H1 (cell line): Measurements from ENCODE around the gene CLEC14A. TPM values are rescaled to one million over a fixed set of nuclear protein-coding genes. Genes with fewer than 3 reads are reported as not detected.

Source experiments
- MAFK ChIP-seq: IDR thresholded peaks from 2 replicates; pipeline ENCODE4 v1.6.1; 2012; ENCODE audit warnings: low read depth, mild to moderate bottlenecking, improper control_type of control experiment, low read length
- polyA plus RNA-seq, 7 experiments: library from polyadenylated mRNA; depleted of rRNA in 3 of 7; stranded (reverse) in 5 of 7; unstranded in 2 of 7; fragments of >200 nt in 5 of 7; fragments of 200-250 nt in 2 of 7; gene quantifications; 1 replicate in 5 of 7; 2 replicates in 1 of 7; 4 replicates in 1 of 7; pipeline versions ENCODE4 v1.2.1 to v1.2.3, GENCODE V29; 2011 to 2013; ENCODE audit warnings: missing spikeins in 2 of 7, mixed read lengths in 2 of 7
- total RNA-seq: library from RNA; stranded (reverse); fragmentation: NEBNext Ultra II Directional; extraction: Animal tissue kit (Norgen Biotek cat#: 25700); gene quantifications from 2 replicates; pipeline ENCODE4 v1.2.1, GENCODE V29; 2021
- TF ChIP-seq, protein P1 (sequence below), 3 experiments: IDR thresholded peaks; 1 replicate in 2 of 3; 2 replicates in 1 of 3; pipeline versions ENCODE4 v1.5.1 to v1.6.1; 2011; ENCODE audit warnings: low read length in 3 of 3, mild to moderate bottlenecking in 3 of 3, inconsistent platforms in 2 of 3, low read depth in 1 of 3, moderate library complexity in 1 of 3; ENCODE audit not compliant: insufficient read depth in 1 of 3; ENCODE audit errors: control extremely low read depth in 1 of 3

CLEC14A gene
- total and polyA plus RNA-seq, 2 of the 8 experiments (the other 6 are each of a cell fraction or from before 2014, with no cell fraction given) = 0.09 to 0.13 TPM

GRCh38 chr14:38225946-38226345, 29.9 kb downstream of the CLEC14A start (continued):
- TF ChIP-seq, protein P1, sequence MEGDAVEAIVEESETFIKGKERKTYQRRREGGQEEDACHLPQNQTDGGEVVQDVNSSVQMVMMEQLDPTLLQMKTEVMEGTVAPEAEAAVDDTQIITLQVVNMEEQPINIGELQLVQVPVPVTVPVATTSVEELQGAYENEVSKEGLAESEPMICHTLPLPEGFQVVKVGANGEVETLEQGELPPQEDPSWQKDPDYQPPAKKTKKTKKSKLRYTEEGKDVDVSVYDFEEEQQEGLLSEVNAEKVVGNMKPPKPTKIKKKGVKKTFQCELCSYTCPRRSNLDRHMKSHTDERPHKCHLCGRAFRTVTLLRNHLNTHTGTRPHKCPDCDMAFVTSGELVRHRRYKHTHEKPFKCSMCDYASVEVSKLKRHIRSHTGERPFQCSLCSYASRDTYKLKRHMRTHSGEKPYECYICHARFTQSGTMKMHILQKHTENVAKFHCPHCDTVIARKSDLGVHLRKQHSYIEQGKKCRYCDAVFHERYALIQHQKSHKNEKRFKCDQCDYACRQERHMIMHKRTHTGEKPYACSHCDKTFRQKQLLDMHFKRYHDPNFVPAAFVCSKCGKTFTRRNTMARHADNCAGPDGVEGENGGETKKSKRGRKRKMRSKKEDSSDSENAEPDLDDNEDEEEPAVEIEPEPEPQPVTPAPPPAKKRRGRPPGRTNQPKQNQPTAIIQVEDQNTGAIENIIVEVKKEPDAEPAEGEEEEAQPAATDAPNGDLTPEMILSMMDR (IDR thresholded peaks at IDR 0.05; ENCODE audit: control extremely low read depth in 1 of 3, insufficient read depth in 1 of 3, low read depth in 1 of 3, low read length in 3 of 3) = no peak
- TF ChIP-seq MAFK = no peak
